ENCODE results near the gene SPATA31C1. TPM values are rescaled to one million over a fixed set of nuclear protein-coding genes. Genes with fewer than 3 reads are reported as not detected.

SPATA31C1 gene
- total and polyA plus RNA-seq, 2 donors (not counting 1 experiment from before 2014, with no cell fraction given): not detected

DNA sequence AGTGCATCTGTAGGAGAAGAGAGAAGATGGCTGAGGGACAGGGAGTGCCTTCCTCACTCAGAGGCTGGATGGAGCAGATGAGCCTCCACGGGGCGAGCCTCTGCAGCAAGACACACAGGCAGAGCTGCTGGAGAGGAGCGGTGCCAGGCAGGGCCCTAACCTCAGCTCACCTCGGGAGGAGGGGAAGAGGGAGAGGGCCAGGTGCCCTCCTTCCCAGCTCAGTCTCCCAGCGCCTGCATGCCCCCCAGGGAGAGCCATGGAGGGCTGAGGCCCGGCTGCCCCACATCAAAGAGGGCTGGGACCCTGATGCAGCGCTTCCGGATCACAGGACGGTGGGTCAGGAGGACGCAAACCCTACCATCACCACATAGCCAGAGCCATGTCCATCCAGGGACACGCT is 48.7 kb upstream of the SPATA31C1 start:
- H3K4me1 ChIP-seq (ENCODE audit: control insufficient read depth, extremely low read depth, insufficient read depth, low read length): no peaks in the 10 kb centered on the region
- H3K4me3 ChIP-seq (replicated peaks in 1 of 4; ENCODE audit: control extremely low read depth in 1 of 4, insufficient read depth in 1 of 4, low read depth in 3 of 4, low read length in 4 of 4): no peak overlapping the region
- H3K9ac ChIP-seq (ENCODE audit: insufficient read depth, low read length): no peak overlapping the region
- TF ChIP-seq EZH2 (IDR thresholded peaks at IDR 0.05; ENCODE audit: low read length, missing control alignments): no peak
- no peak for TF ChIP-seq CTCF (conservative IDR thresholded peaks at IDR 0.05 in 1 of 2, IDR thresholded peaks at IDR 0.05 in 1 of 2; ENCODE audit: low read depth in 1 of 2, low read length in 2 of 2)
- no peak overlapping the region for H3K27ac ChIP-seq (ENCODE audit: insufficient read depth, low read length)
- H3K4me2 ChIP-seq (ENCODE audit: extremely low read depth, insufficient read depth, low read length): no peak overlapping the region
- DNase-seq (ENCODE audit: low read depth in 2 of 2): no peak
- no peaks in the 10 kb centered on the region for H3K79me2 ChIP-seq (ENCODE audit: control insufficient read depth, insufficient read depth, low read length)
- no peaks in the 10 kb centered on the region for H3K36me3 ChIP-seq (ENCODE audit: control insufficient read depth, insufficient read depth, low read length)
- no peaks in the 10 kb centered on the region for H4K20me1 ChIP-seq (ENCODE audit: control insufficient read depth, extremely low read depth, insufficient read depth, low read length)
- H2AFZ ChIP-seq (ENCODE audit: low read length): no peak overlapping the region
- no peaks in the 10 kb centered on the region for H3K9me3 ChIP-seq (ENCODE audit: control insufficient read depth, insufficient read depth, low read depth, low read length)
- H3K27me3 ChIP-seq (ENCODE audit: control insufficient read depth, insufficient read depth, low read length): no peaks in the 10 kb centered on the region

DNA sequence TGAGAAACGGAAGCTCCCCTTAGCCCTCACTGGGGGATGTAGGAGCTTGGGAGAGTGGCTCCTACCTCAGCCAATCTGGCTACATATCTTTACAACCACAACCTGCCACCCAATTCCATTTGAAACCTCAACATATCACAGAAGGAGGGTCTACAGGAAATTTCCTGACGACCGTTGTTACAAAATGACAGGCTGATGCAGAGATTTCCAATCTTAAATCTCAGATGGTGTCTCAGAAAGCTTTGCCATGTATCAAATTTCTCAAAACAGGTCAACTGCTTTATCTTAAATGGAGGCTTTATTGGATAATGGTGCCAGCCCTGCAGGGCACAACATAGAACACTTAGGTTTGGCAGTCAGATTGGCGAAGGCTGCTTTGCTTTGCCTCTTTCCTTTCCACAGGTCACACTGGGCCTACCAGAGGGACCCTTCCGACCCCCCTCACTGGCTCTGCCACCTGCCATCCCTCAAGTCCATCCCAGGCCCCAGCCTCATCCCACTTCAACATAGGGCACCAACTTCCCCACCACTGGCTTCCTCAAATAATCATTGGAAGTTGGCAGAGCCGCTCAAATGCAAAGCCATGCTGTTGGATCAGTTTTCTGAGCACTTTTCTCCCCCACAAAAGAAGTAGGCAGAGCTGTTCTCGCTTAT is 46.2 kb upstream of the SPATA31C1 start:
- Histone ChIP-seq H2AFZ (ENCODE audit: low read length) (no peak overlapping the region), H3K9ac (ENCODE audit: insufficient read depth, low read length) (no peak overlapping the region), H3K9me3 (ENCODE audit: control insufficient read depth, insufficient read depth, low read depth, low read length) (no peaks in the 10 kb centered on the region), H3K79me2 (ENCODE audit: control insufficient read depth, insufficient read depth, low read length) (no peaks in the 10 kb centered on the region), H3K36me3 (ENCODE audit: control insufficient read depth, insufficient read depth, low read length) (no peaks in the 10 kb centered on the region), H3K4me1 (ENCODE audit: control insufficient read depth, extremely low read depth, insufficient read depth, low read length) (no peaks in the 10 kb centered on the region), H3K27ac (ENCODE audit: insufficient read depth, low read length) (no peak overlapping the region), H3K4me3 (replicated peaks in 1 of 4; ENCODE audit: control extremely low read depth in 1 of 4, insufficient read depth in 1 of 4, low read depth in 3 of 4, low read length in 4 of 4) (no peak overlapping the region), H3K27me3 (ENCODE audit: control insufficient read depth, insufficient read depth, low read length) (no peaks in the 10 kb centered on the region), H3K4me2 (ENCODE audit: extremely low read depth, insufficient read depth, low read length) (no peak overlapping the region), H4K20me1 (ENCODE audit: control insufficient read depth, extremely low read depth, insufficient read depth, low read length) (no peaks in the 10 kb centered on the region)
- TF ChIP-seq CTCF (conservative IDR thresholded peaks at IDR 0.05 in 1 of 2, IDR thresholded peaks at IDR 0.05 in 1 of 2; ENCODE audit: low read depth in 1 of 2, low read length in 2 of 2) (no peak), EZH2 (IDR thresholded peaks at IDR 0.05; ENCODE audit: low read length, missing control alignments) (no peak)
- no peak for DNase-seq (ENCODE audit: low read depth in 2 of 2)

- H3K36me3 ChIP-seq (ENCODE audit: control insufficient read depth, insufficient read depth, low read length): no peaks in the 10 kb centered on the region
- no peak overlapping the region for H3K4me3 ChIP-seq (replicated peaks in 1 of 4; ENCODE audit: control extremely low read depth in 1 of 4, insufficient read depth in 1 of 4, low read depth in 3 of 4, low read length in 4 of 4)
- DNase-seq (ENCODE audit: low read depth in 2 of 2): peak; percentile 38 to 54
- no peaks in the 10 kb centered on the region for H3K4me1 ChIP-seq (ENCODE audit: control insufficient read depth, extremely low read depth, insufficient read depth, low read length)
- H3K27me3 ChIP-seq (ENCODE audit: control insufficient read depth, insufficient read depth, low read length): no peaks in the 10 kb centered on the region
- H3K9ac ChIP-seq (ENCODE audit: insufficient read depth, low read length): no peak overlapping the region
- H3K4me2 ChIP-seq (ENCODE audit: extremely low read depth, insufficient read depth, low read length): no peak overlapping the region
- H3K79me2 ChIP-seq (ENCODE audit: control insufficient read depth, insufficient read depth, low read length): no peaks in the 10 kb centered on the region
- no peak overlapping the region for H2AFZ ChIP-seq (ENCODE audit: low read length)
- no peaks in the 10 kb centered on the region for H3K9me3 ChIP-seq (ENCODE audit: control insufficient read depth, insufficient read depth, low read depth, low read length)
- H3K27ac ChIP-seq (ENCODE audit: insufficient read depth, low read length): no peak overlapping the region
- TF ChIP-seq CTCF (conservative IDR thresholded peaks at IDR 0.05 in 1 of 2, IDR thresholded peaks at IDR 0.05 in 1 of 2; ENCODE audit: low read depth in 1 of 2, low read length in 2 of 2) (no peak), EZH2 (IDR thresholded peaks at IDR 0.05; ENCODE audit: low read length, missing control alignments) (no peak)
- no peaks in the 10 kb centered on the region for H4K20me1 ChIP-seq (ENCODE audit: control insufficient read depth, extremely low read depth, insufficient read depth, low read length)
Observed at GRCh38 chr9:87872079-87872624, 45.6 kb upstream of the SPATA31C1 start.

All from fibroblast of lung (primary cell).